GM19238 (cell line): ENCODE results near the gene KHDC4.
A peak's percentile ranks its signal among the peaks of the same experiment; 100 is the strongest.

ENCODE experiments used
- DNase-seq: peaks from one replicate; pipeline ENCODE4 v3.0.0; 2011; ENCODE audit warnings: low spot score; ENCODE audit not compliant: insufficient read length

Gene KHDC4

GRCh38 chr1:155934097-155934935 lies at the start of gene KHDC4:
Gene KHDC4, minus strand, starts transcription at chr1:155934413. Its CDS starts 40 bp downstream, at chr1:155934373.
- DNase-seq: peak; percentile 88

DNA sequence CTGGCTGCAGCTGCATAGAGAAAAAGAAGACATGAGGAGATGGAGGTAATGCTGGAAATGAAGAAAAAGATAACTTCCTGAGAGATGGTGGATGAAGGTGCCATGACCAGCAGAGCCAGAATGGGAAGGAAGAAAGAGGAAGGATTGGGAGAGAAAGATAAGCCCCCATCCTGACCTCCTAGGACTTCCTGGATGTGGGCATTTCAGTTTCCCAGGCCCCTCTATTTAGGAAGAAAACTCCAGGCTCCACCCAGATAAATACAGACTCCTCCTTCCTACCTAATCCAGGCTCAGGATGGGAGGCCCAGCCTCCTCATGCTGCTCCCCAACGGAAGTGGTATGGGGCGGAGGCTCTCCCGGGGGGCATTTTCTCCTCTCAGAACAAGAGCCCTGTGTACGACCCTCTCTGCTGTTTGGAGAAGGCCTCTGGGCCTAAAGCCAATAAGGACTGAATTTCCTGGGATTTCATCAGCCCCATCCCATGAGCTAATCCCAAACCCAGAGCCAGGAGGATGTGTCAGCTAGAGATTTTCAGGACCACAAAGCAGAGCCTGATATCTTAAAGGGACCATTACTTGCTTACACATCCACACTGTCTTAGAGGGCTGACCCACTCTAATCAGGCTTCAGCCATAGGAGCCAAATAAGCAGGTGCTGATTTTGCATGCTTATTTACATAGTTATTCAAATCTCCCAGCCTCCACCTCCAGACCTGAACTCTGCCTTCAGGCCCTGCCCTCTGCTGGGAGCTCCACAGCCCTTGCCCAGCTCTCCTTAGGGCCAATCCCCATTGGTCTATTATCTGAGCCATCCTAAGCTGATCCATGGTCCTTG lies 49.2 kb upstream of the KHDC4 start:
- DNase-seq: no peak

GRCh38 chr1:155982106-155982505 lies 47.9 kb upstream of the KHDC4 start:
- DNase-seq: no peak

GRCh38 chr1:155981266-155982088 lies 47.3 kb upstream of the KHDC4 start:
- no peak for DNase-seq

- DNase-seq: no peak
Observed at GRCh38 chr1:155979597-155980343, 45.6 kb upstream of the KHDC4 start.

DNA sequence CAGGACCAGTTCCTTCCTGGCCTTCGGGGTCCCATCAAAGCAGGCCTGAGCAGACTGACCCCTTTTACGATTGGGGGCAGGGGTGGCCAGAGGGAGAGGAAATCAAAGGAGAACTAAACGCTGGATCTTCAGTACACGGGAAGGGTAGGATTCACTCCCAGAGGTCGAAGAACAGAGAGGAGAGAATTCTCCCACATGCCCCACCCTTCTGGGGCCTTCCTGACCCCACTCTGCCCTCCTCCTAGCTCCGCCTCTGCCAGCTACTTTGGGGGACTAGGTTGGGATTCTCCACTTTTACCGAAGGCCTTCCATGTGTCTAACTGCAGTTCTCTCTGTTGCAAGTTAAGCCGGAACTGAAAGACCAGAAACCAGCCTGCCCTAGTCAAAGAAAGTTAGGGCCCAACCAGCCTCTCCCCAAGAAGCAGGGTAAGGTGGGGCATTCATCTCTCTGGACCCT lies 44.8 kb upstream of the KHDC4 start:
- DNase-seq: no peak

DNA sequence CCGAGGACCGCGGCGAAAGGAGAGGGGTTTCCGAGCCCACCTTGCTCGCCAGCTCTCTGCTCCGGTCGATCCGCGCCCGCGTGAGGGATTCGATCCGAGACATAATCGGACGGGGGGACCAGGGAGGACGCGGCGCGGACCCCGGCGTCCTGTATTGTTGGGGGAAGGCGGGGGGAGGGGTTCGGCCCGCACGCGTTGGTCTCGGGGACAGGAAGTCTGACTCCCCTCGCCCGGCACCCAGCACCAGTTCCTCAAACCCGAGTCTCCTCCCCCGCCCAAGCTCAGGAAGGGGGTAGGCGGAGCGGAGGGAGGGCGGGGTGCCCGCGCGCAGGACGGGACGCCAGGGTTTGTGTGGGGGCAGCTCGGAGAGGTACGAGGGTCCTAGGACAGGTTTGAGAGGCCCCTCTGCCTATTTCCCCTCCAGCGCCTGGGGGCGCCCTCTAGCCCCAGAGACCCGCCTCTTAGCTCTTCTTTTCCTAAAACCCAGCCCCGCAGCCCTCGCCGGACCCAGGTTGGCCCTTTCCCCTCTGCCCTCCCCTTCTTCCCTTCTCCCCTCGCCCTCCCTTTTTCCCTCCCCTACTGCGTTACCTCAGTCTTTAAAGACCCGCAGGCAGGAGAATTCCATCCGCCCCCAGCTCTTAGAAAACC lies 44.2 kb upstream of the KHDC4 start, which contains the start of gene ARHGEF2:
Gene ARHGEF2 (minus strand): TSS at position 223 of the 648 bp plus-strand sequence. CDS start 120 bp downstream, at position 103.
- DNase-seq: peak; percentile 90

- DNase-seq: no peak
Observed at GRCh38 chr1:155977690-155978324, 43.6 kb upstream of the KHDC4 start.

- no peak for DNase-seq
Observed at GRCh38 chr1:155976913-155977689, 42.9 kb upstream of the KHDC4 start.

DNA sequence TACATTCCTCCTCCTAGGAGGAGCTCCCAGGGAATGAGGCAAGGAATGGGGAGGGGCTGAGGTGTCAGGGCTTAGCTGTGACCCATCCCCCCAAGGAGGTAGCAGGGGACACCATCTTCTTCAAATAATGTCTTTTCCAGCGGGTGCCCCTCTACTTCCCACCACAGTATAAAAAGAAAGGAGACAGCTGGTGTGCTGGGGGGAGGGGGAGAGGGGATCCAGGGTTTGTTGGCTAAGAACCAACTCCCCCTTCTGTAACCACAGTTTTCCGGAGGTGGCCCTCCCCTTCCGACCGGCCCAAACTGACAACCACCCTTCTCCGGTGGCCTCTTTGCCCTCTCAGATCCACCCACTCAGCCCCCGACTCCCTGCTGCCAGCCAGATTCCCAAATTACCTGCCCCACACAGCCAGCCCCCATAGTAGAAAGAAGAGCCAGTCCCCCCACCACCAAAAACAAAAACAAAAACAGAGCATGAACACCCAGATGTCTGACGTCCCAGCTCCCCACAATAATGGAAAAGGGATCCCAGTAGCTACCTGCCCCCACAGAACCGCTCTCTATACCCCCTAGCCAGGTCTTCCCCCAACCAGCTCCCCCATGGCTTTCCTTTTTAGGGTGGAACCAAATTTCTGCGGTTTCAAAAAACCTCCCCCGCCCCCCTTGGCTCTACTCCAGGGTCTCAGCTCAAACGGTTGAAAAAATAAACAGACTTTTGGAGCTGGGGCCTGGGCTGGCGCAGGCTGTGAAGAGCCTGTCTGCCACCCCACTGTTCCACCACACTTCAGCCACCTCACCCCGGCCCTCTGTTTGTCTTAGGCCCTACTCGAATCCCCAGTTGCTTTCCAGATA lies 42.1 kb upstream of the KHDC4 start:
- no peak for DNase-seq

GRCh38 chr1:155975375-155976061 lies 41.3 kb upstream of the KHDC4 start:
- no peak for DNase-seq

- DNase-seq: no peak
Observed at GRCh38 chr1:155974208-155975115, 40.2 kb upstream of the KHDC4 start.

DNA sequence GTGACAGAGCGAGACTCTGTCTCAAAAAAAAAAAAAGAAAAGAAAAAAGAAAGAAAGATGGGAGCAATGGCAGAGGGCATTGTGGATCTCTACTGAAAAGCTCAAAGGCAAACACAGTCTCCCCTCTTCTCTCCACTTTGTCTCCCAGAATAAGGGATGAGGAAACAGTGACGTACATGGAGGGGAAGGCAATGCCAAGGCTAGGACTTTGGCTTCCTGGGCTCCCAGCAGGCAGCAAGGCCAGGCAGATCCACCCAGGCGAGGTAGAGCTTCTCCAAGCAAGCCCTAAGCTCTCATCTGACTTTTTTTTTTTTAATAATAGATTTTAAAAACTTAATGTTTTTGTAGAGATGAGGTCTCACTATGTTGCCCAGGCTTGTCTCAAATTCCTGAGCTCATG lies 39.5 kb upstream of the KHDC4 start:
- DNase-seq: no peak

DNA sequence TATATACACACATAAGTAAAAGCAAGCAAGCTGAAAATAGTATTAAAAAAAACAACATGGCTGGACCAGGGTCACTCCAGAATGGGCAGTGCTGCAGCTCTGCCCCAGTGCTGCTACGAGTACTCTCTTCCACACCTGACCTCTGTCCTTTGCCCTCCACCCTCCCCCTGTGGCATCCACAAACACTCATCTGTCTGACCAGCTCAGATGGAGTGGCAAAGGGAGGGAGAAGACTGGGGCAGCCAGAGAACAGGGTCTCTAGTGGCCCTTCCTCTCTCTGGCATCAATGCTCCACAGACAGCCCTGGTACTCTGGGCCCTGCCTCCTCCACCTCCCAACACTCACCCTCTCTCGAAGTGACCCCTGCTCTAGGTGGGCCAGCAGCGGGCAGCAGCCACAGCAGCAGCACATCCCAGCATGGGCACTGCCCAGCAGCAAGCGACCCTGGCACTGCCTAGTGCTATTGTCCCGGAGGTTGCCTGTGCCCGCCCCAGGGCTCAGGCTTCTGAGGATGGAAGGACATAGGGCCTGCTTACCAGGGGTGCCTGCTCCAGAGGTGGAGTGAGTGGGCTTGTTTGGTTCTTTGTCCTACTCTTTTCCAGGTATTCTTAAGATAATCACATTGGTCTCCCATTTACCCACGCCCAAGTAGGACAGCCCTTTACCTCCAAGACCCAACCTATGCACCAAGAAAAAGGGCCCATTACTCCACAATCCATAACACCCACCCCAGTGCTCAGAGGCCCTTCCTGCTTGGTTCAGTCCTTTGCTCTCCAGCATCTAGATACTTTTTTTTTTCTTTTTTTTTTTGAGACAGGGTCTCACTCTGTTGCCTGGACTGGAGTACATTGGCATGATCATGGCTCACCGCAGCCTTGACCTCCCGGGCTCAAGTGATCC lies 37.9 kb upstream of the KHDC4 start:
- DNase-seq: no peak

DNA sequence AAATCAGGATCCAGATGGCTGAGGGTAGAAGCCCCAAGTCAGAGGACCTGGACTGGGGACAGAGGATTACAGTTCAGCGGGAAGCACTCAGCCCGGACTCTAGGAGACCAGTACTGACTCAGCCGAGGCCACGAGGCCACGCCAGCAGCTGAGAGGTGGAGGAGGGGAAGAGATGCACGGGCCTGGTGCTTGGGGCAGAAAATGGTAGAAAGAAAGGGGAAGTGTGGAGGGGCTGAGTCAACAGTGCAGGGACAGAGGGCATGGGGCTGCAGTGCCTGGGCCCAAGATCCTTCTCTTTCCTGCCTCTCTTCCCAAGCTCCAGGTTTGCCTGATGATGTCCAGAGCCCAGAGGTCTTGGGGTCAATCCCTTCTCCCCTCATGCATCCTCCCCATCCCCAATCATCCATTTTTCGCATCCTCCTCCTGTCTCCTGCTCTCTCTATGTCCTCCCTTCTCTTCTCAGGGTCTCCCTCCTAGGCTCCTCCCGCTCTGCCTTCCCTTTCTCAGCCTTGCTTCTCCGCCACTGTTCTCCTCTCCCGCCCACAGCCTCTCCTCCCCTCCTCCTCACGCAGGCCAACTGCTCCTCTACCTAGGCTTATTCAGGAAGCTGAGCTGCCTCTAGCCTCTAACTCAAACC lies 36.4 kb upstream of the KHDC4 start:
- peak; percentile 67 for DNase-seq
